IPS-15b (cell line): ENCODE data around the gene ARHGAP8.

ENCODE experiments used
- H3K27me3 ChIP-seq: one replicate; pipeline ENCODE4 v1.6.1; 2013; ENCODE audit warnings: low read length; ENCODE audit not compliant: control insufficient read depth, insufficient read depth
- H3K36me3 ChIP-seq: one replicate; pipeline ENCODE4 v1.6.1; 2013; ENCODE audit warnings: low read length; ENCODE audit not compliant: control insufficient read depth, insufficient read depth
- H3K4me1 ChIP-seq: one replicate; pipeline ENCODE4 v1.6.1; 2013; ENCODE audit warnings: mild to moderate bottlenecking, low read length; ENCODE audit not compliant: control insufficient read depth, insufficient read depth
- H3K4me3 ChIP-seq: one replicate; pipeline ENCODE4 v1.5.1; 2013; ENCODE audit warnings: low read depth, low read length
- H3K9ac ChIP-seq: one replicate; pipeline ENCODE4 v1.6.1; 2013; ENCODE audit warnings: low read depth, mild to moderate bottlenecking, low read length
- H3K9me3 ChIP-seq: one replicate; pipeline ENCODE4 v1.6.1; 2013; ENCODE audit warnings: mild to moderate bottlenecking, low read length; ENCODE audit not compliant: control insufficient read depth, insufficient read depth

Gene ARHGAP8

GRCh38 chr22:44906248-44906936, 154.0 kb downstream of the ARHGAP8 start:
- H3K4me3 ChIP-seq = no peak overlapping the region
- no peak overlapping the region for H3K9ac ChIP-seq
- H3K9me3 ChIP-seq = peaks cover 9% of the 10 kb centered on the region
- H3K4me1 ChIP-seq = no peaks in the 10 kb centered on the region
- H3K27me3 ChIP-seq = no peaks in the 10 kb centered on the region
- H3K36me3 ChIP-seq = peaks cover 16% of the 10 kb centered on the region

- H3K4me1 ChIP-seq = no peaks in the 10 kb centered on the region
- H3K36me3 ChIP-seq = peaks cover 21% of the 10 kb centered on the region
- no peaks in the 10 kb centered on the region for H3K27me3 ChIP-seq
- H3K9me3 ChIP-seq = peaks cover 12% of the 10 kb centered on the region
- H3K9ac ChIP-seq = no peak overlapping the region
- no peak overlapping the region for H3K4me3 ChIP-seq
Measured at GRCh38 chr22:44906999-44907644, 154.7 kb downstream of the ARHGAP8 start.

- H3K36me3 ChIP-seq = peaks cover 28% of the 10 kb centered on the region
- H3K27me3 ChIP-seq = no peaks in the 10 kb centered on the region
- peaks cover 14% of the 10 kb centered on the region for H3K9me3 ChIP-seq
- H3K4me3 ChIP-seq = no peak overlapping the region
- H3K9ac ChIP-seq = no peak overlapping the region
- H3K4me1 ChIP-seq = no peaks in the 10 kb centered on the region
Measured at GRCh38 chr22:44907765-44908737, 155.7 kb downstream of the ARHGAP8 start.

- Histone ChIP-seq H3K9me3 (peaks cover 14% of the 10 kb centered on the region), H3K27me3 (no peaks in the 10 kb centered on the region), H3K4me3 (no peak overlapping the region), H3K9ac (no peak overlapping the region), H3K36me3 (peaks cover 36% of the 10 kb centered on the region), H3K4me1 (no peaks in the 10 kb centered on the region)
Measured at GRCh38 chr22:44909241-44909640, 156.9 kb downstream of the ARHGAP8 start.
